Thoracic aorta (tissue), 2 donors: Measurements from ENCODE around the gene CCDC106. TPM values are rescaled to one million over a fixed set of nuclear protein-coding genes. Genes with fewer than 3 reads are reported as not detected.

Source experiments
- ATAC-seq: fragments of 150-250 bp; one replicate; pipeline ENCODE4 v1.8.0; 2017; ENCODE audit warnings: low read depth; ENCODE audit not compliant: insufficient number of reproducible peaks, low FRiP score
- DNase-seq: peaks from one replicate; pipeline ENCODE4 v3.0.0-alpha.2; 2020; ENCODE audit warnings: low spot score
- H3K27ac ChIP-seq, 2 donors: fragments of 200-600 bp; sonication (generic); 1 replicate in 1 of 2; 2 replicates in 1 of 2; pipeline ENCODE4 v1.5.1; 2016; ENCODE audit warnings: mild to moderate bottlenecking in 2 of 2, moderate library complexity in 2 of 2
- H3K27me3 ChIP-seq: fragments of 200-600 bp; sonication (generic); replicated peaks from 2 replicates; pipeline ENCODE4 v1.6.0; 2016; ENCODE audit warnings: mild to moderate bottlenecking; ENCODE audit not compliant: insufficient read depth
- H3K36me3 ChIP-seq: fragments of 200-600 bp; sonication (generic); one replicate; pipeline ENCODE4 v1.5.1; 2016
- H3K4me1 ChIP-seq, 2 donors: fragments of 200-600 bp; sonication (generic); 1 replicate in 1 of 2; 2 replicates in 1 of 2; pipeline versions ENCODE4 v1.5.1 to v1.6.0; 2016; ENCODE audit warnings: low read depth in 2 of 2, mild to moderate bottlenecking in 1 of 2; ENCODE audit not compliant: control insufficient read depth in 1 of 2
- H3K4me3 ChIP-seq: fragments of 200-600 bp; sonication (generic); 2 replicates; pipeline ENCODE4 v1.5.1; 2016; ENCODE audit warnings: mild to moderate bottlenecking
- H3K9me3 ChIP-seq: fragments of 200-600 bp; sonication (generic); 2 replicates; pipeline ENCODE4 v1.5.1; 2016
- CTCF ChIP-seq: fragments of 200-600 bp; sonication (generic); IDR thresholded peaks from one replicate; pipeline ENCODE4 v1.5.1; 2019; ENCODE audit warnings: antibody characterized with exemption
- total RNA-seq, 2 donors: library from RNA; depleted of rRNA; stranded (reverse); fragments of >200 nt; gene quantifications; one replicate each; pipeline versions ENCODE4 v1.1.0 to v1.2.3, GENCODE V29; 2016

CCDC106 gene
- total RNA-seq, 2 donors from 2014 or later = 10.5 to 14.8 TPM

- H3K27me3 ChIP-seq = no peaks in the 10 kb centered on the region
- TF ChIP-seq CTCF = no peak
- no peak overlapping the region for H3K4me3 ChIP-seq
- DNase-seq (no peak), ATAC-seq (no peak)
- no peaks in the 10 kb centered on the region for H3K9me3 ChIP-seq
- no peak overlapping the region for H3K27ac ChIP-seq
- H3K36me3 ChIP-seq = peaks cover 60% of the 10 kb centered on the region
- peaks cover 34 to 38% of the 10 kb centered on the region in 2 donors for H3K4me1 ChIP-seq
Observed at GRCh38 chr19:55660404-55660803, 12.4 kb downstream of the CCDC106 start.

- Histone ChIP-seq H3K4me1 (peaks cover 32 to 34% of the 10 kb centered on the region in 2 donors), H3K27ac (no peak overlapping the region), H3K9me3 (no peaks in the 10 kb centered on the region), H3K4me3 (no peak overlapping the region), H3K36me3 (peaks cover 63% of the 10 kb centered on the region), H3K27me3 (no peaks in the 10 kb centered on the region)
- ATAC-seq = no peak
- no peak for TF ChIP-seq CTCF
- DNase-seq = no peak
Observed at GRCh38 chr19:55660991-55661390, 13.0 kb downstream of the CCDC106 start.

GRCh38 chr19:55661826-55662225, 13.8 kb downstream of the CCDC106 start:
- H3K4me1 ChIP-seq = peaks cover 24 to 26% of the 10 kb centered on the region in 2 donors
- ATAC-seq = no peak
- H3K27me3 ChIP-seq = no peaks in the 10 kb centered on the region
- H3K36me3 ChIP-seq = peaks cover 71% of the 10 kb centered on the region
- H3K9me3 ChIP-seq = no peaks in the 10 kb centered on the region
- no peak overlapping the region for H3K27ac ChIP-seq
- no peak for DNase-seq
- H3K4me3 ChIP-seq = no peak overlapping the region
- no peak for TF ChIP-seq CTCF

- no peak overlapping the region for H3K27ac ChIP-seq
- H3K36me3 ChIP-seq = peaks cover 93% of the 10 kb centered on the region
- no peaks in the 10 kb centered on the region for H3K9me3 ChIP-seq
- no peak overlapping the region for H3K4me3 ChIP-seq
- DNase-seq (no peak), ATAC-seq (no peak)
- H3K27me3 ChIP-seq = no peaks in the 10 kb centered on the region
- peaks cover 3 to 6% of the 10 kb centered on the region in 2 donors for H3K4me1 ChIP-seq
- TF ChIP-seq CTCF = no peak
Observed at GRCh38 chr19:55663846-55664536, 16.0 kb downstream of the CCDC106 start.

- Histone ChIP-seq H3K27ac (no peak overlapping the region), H3K9me3 (no peaks in the 10 kb centered on the region), H3K4me3 (no peak overlapping the region), H3K4me1 (no peaks in the 10 kb centered on the region), H3K27me3 (no peaks in the 10 kb centered on the region), H3K36me3 (peaks cover 88% of the 10 kb centered on the region)
- ATAC-seq (no peak), DNase-seq (no peak)
- no peak for TF ChIP-seq CTCF
Observed at GRCh38 chr19:55666343-55667005, 18.5 kb downstream of the CCDC106 start.
